ENCODE measurements around the gene IL25.
"Not testable (repeated sequence)": the region's sequence is repeated elsewhere in the genome, so short reads cannot be mapped to it uniquely, and the experiment has no call there.

IL25 gene

DNA sequence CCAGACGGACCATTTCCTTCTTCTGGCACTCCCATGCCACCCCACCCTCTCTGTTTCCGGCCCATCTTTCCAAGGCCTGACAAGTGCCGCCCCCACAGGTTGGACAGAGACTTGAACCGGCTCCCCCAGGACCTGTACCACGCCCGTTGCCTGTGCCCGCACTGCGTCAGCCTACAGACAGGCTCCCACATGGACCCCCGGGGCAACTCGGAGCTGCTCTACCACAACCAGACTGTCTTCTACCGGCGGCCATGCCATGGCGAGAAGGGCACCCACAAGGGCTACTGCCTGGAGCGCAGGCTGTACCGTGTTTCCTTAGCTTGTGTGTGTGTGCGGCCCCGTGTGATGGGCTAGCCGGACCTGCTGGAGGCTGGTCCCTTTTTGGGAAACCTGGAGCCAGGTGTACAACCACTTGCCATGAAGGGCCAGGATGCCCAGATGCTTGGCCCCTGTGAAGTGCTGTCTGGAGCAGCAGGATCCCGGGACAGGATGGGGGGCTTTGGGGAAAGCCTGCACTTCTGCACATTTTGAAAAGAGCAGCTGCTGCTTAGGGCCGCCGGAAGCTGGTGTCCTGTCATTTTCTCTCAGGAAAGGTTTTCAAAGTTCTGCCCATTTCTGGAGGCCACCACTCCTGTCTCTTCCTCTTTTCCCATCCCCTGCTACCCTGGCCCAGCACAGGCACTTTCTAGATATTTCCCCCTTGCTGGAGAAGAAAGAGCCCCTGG, 3.1 kb downstream of the IL25 start:
- no peak for DNase-seq (ENCODE audit: low read depth in 3 of 3)

DNA sequence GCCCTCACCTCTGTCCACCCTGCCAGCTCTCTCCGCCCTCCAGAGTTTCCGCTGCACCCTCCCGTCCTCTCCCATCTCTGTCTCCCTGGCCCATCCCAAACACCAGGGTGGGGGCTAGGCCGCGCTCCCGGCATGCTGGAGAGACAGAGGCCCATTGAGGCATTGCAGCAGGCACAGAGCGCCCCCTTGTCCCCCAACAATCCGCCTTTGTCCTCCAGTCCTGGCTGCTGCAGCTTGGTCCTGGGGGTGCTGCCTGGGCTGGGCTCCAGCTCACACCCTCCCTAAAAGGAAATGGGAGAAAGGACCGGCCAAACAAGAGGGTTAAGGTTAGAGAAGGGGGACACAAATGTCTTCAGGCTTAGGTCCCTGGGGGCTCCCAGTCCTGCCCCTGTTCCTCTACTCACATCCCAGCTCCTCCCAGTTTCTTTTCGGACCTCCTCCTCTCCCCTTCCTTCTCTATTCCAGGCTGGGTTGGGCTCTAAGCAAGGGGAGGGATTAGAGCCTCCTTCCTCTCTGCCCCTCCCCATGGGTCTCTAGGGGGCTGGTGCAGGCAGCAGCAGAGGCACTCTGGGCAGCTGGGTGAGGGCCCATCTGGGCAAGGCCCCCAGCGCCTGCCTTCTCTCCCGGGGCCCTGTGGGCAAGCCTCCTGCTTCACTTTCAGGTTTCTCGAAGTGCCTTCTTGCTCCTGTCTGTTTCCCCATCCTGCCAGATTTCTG, 4.0 kb downstream of the IL25 start, which contains the start of gene CMTM5:
TSS of gene CMTM5 (plus strand) at position 565 of the 716 bp plus-strand sequence. CDS start 206 bp downstream, outside the sequence.
- DNase-seq (ENCODE audit: low read depth in 3 of 3) = no peak

DNA sequence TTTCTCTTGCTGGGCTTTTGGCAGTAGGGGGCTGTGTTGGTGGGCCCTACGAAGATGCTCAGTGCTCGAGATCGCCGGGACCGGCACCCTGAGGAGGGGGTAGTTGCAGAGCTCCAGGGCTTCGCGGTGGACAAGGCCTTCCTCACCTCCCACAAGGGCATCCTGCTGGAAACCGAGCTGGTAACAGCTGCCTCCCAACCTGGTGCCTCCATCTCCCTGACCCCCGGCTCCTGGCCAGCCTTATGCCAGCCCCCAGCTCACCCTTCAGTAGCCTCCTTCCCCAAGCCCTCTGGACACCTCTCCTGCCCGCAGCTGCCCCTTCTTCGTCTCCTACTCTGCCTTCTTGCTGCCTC, 4.6 kb downstream of the IL25 start:
- no peak for DNase-seq (ENCODE audit: low read depth in 3 of 3)

DNA sequence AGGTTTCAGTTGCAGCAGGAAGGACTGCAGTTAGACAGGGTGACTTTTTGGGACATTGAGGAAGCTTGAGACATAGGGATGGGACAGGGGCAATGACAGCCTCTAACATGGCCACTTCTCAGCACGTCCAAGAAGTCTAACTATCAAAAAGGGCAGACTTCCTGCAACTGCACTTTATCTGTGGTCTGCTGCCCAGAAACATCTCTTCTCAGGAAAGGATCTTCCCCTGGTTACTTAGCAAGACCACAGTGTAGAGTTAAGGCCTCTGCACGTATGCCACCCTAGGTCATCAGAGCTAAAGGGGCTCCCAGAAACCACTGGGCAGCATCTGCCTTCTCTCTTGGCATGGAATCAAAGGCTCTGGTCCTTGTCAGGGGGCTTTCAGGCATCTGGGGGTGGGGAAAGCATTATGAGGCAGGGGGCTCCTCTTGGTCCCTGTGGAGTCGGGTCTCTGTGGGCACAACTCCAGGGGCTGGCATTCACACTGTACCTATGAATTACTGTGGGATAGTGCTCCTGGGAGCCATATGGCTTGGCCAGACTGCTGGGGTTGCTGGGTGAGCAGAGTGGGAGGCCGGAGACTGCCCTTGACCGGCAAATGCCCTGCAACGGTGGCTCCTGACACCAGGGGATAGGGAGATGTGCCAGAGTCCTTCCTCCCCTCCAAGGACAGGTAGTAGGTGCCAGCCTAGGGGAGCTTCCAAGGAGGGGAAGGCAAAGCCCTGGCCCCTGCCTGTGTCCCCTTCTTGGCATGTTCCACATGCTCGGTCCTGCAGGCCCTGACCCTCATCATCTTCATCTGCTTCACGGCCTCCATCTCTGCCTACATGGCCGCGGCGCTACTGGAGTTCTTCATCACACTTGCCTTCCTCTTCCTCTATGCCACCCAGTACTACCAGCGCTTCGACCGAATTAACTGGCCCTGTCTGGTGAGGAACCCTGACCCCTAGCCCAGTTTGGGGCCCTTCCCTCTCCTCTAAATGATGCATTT, 5.3 kb downstream of the IL25 start:
- no peak for DNase-seq (ENCODE audit: low read depth in 3 of 3)

GRCh38 chr14:23378612-23379220, 6.1 kb downstream of the IL25 start:
- DNase-seq (ENCODE audit: low read depth in 3 of 3) = no peak

GRCh38 chr14:23379366-23380196, 7.0 kb downstream of the IL25 start:
- peak; percentile 41 to 57 (median 46) for DNase-seq (ENCODE audit: low read depth in 3 of 3)

GRCh38 chr14:23380197-23380914, 7.7 kb downstream of the IL25 start:
- DNase-seq (ENCODE audit: low read depth in 3 of 3) = no peak

DNA sequence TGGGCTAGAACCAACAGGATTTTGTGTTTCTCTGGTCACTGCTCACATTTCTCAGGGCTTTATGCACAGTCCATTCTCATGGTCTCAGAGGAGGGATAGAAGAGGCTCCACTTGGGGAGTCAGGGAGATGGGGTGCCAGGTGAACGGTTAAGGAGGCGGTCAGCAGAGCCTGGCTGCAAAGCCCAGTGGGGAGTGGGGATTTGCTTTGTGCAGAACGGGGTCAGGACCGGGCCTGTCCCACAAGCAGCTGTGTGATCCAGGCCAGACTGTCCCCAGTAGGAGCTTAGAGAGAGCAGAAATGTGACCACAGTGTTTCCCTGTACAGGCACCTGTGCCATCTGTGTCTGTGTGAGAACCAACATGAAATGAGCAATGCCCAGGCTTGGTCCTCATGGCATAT, 8.4 kb downstream of the IL25 start:
- DNase-seq (ENCODE audit: low read depth in 3 of 3) = no peak

DNA sequence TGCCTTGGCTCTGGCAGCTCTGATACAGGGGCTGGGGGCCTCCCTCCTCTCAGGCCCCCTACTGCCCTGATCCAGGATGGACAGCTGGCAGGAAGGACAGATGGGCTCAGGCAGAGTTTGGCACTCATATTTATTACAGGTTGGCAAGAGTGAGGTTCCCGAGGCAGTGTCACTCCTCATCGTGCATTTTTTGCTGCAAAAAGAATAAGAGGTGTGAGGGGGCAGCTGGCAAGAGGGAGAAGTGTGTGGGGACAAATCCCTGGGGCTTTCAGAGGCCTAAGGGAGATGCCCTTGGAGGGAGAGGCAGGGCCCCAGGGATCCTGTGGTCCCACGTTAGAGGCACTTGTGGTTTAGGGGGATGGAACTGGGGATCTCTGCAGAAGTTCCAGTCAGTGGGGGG, 9.3 kb downstream of the IL25 start:
- no peak for DNase-seq (ENCODE audit: low read depth in 3 of 3)

GRCh38 chr14:23382276-23382675, 9.7 kb downstream of the IL25 start:
- no peak for DNase-seq (ENCODE audit: low read depth in 3 of 3)

GRCh38 chr14:23382731-23383440, 10.3 kb downstream of the IL25 start:
- no peak for DNase-seq (ENCODE audit: low read depth in 3 of 3)

DNA sequence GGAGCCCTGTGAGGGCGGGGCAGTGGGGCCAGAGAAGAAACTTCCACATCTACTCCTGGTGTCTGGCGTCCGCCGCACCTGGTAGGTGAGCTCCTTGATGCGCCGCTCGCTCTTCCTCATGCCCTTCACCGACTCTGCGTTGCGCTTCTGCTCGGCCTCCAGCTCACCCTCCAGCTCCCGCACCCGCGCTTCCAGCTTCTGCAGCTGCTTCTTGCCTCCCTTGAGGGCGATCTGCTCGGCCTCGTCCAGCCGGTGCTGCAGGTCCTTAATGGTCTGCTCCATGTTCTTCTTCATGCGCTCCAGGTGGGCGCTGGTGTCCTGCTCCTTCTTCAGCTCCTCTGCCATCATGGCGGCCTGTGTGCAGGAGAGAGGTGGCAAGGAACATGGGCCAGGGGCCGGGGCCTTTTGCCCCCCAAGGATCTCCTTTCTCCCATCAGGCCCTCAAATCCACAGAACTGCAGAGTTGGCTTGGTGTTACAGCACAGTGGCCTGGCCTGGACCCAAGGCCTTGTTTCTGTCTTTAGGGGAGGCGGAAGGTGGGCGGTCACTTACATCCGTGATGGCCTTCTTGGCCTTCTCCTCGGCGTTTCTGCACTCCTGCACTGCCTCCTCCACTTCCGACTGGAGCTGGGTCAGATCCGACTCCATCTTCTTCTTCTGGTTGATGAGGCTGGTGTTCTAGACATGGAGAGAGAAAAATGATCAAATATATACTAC, 11.9 kb downstream of the IL25 start:
- no peak for DNase-seq (ENCODE audit: low read depth in 3 of 3)

GRCh38 chr14:23385244-23385641, 12.6 kb downstream of the IL25 start:
- no peak for DNase-seq (ENCODE audit: low read depth in 3 of 3)

GRCh38 chr14:23385642-23386265, 13.1 kb downstream of the IL25 start:
- DNase-seq (ENCODE audit: low read depth in 3 of 3) = no peak

- not testable (repeated sequence) for DNase-seq (ENCODE audit: low read depth in 3 of 3)
Observed at GRCh38 chr14:23386266-23386657, 13.7 kb downstream of the IL25 start.

GRCh38 chr14:23386999-23387398, 14.4 kb downstream of the IL25 start:
- DNase-seq (ENCODE audit: low read depth in 3 of 3) = no peak

DNA sequence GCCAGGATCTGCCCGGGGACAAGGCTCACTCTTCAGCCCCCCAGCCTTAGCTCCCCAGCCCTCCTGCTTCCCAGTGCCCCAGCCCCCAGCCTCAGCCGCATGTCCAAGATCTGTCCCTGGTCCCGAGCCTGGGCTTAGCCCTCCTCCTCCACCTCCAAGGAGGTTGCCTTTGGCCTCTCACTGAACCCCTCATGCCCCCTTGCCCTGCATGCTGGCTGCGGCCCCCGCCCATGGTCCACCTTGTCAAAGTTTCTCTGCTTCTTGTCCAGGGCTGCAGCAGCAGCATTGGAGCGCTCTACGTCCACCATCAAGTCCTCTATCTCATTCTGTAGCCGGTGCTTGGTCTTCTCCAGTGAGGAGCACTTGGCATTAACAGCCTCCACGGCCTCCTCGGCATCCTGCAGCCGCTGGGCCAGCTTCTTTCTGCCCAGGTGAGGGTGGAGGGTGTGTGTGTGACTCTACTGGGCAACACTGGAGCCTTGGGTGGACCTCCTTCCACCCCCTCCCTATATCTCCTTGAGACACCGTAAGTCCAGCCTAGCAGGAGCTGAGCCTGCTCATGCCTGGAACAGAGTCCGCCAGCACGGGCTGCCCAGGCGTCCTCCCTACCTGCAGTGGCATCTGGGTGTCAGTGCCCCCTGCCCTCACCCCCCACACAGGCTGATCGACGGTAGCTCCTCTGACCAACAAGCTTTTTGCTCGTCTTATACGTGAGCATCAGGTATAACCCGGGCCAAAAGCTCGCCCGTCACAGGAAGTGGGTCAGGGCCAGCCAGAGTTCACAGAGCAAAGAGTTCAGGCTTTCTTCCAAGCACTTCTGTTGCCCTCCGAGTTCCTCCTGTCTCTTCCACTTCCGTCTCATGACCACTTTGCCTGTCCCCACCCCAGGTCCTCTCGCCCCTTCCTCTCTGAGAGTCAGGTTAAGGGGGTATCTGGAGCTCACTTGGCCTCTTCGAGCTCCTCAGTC, 15.6 kb downstream of the IL25 start:
- no peak for DNase-seq (ENCODE audit: low read depth in 3 of 3)

Data from stimulated activated CD4-positive, alpha-beta T cell treated with anti-CD3 and anti-CD28 coated beads, TNF-alpha, amount 100 ng/mL, for 4 hours (primary cell).